Fibroblast of pulmonary artery (primary cell): ENCODE measurements around the gene ZFR.
"Not testable (repeated sequence)": the region's sequence is repeated elsewhere in the genome, so short reads cannot be mapped to it uniquely, and the experiment has no call there.

Source experiments
- DNase-seq: peaks from one replicate; pipeline ENCODE4 v3.0.0-alpha.2; 2010; ENCODE audit warnings: low read depth
- H3K4me3 ChIP-seq: replicated peaks from 2 replicates; pipeline ENCODE4 v1.5.1; 2011; ENCODE audit warnings: low read depth, mild to moderate bottlenecking, control low read depth, low read length, moderate library complexity
- TF ChIP-seq, protein P1 (sequence below): IDR thresholded peaks from 2 replicates; pipeline ENCODE4 v1.5.1; 2011; ENCODE audit warnings: mild to moderate bottlenecking, control low read depth, low read length, inconsistent platforms; ENCODE audit errors: missing control alignments

The ZFR gene

DNA sequence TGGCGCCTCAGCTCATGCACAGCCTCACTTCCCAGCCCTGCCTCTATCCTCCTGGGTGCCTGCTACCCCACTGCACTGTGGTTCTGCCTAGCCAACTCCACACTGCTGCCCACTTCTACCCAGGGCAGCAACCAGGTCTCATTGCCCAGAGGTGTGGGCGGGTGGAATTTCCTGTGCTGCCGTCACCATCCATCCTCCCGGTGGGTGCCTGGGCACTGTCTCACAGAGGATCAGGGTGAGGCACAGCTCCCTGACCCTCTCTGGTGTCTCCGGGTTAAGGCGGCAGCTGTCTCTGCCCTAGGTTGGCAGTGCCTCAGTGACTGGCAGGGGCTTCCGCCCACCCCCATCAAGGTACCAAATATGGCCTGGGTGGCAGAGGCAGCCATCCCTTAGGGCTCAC lies 127.5 kb downstream of the ZFR start:
- TF ChIP-seq, protein P1, sequence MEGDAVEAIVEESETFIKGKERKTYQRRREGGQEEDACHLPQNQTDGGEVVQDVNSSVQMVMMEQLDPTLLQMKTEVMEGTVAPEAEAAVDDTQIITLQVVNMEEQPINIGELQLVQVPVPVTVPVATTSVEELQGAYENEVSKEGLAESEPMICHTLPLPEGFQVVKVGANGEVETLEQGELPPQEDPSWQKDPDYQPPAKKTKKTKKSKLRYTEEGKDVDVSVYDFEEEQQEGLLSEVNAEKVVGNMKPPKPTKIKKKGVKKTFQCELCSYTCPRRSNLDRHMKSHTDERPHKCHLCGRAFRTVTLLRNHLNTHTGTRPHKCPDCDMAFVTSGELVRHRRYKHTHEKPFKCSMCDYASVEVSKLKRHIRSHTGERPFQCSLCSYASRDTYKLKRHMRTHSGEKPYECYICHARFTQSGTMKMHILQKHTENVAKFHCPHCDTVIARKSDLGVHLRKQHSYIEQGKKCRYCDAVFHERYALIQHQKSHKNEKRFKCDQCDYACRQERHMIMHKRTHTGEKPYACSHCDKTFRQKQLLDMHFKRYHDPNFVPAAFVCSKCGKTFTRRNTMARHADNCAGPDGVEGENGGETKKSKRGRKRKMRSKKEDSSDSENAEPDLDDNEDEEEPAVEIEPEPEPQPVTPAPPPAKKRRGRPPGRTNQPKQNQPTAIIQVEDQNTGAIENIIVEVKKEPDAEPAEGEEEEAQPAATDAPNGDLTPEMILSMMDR = no peak
- DNase-seq = no peak
- H3K4me3 ChIP-seq = no peak overlapping the region

DNA sequence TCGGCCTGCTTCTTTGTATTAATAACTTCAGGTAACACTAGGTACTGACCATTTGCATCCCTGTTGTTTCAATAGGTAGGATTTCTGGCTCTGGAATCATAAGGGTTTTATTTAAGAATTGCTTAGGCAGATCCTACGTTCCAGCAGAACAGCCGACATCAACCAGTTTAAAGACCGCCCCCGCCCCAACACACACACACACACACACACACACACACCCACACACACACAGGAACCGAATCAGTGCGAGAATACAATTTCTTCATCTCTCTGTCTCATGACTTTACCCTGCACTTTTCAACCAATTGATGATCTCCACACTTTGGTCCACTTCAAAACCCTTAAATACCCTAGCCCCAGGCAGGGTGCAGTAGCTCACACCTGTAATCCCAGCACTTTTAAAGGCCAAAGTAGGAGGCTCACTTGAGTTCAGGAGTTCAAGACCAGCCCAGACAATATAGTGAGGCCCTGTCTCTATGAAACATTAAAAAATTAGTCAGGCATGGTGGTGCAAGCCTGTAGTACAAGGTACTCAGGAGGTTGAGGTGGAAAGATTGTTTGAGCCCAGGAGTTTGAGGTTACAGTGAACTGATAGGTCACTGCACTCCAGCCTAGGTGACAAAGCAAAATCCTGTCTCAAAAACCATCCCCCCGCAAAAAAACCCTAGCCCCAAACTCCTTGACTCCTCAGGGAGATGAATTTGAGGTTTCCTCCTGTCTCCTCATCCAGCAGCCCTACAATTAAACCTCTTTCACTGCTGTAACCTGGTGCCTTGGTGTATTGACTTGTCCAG lies 129.1 kb downstream of the ZFR start:
- no peak overlapping the region for H3K4me3 ChIP-seq
- no peak for DNase-seq
- TF ChIP-seq, protein P1 = no peak

DNA sequence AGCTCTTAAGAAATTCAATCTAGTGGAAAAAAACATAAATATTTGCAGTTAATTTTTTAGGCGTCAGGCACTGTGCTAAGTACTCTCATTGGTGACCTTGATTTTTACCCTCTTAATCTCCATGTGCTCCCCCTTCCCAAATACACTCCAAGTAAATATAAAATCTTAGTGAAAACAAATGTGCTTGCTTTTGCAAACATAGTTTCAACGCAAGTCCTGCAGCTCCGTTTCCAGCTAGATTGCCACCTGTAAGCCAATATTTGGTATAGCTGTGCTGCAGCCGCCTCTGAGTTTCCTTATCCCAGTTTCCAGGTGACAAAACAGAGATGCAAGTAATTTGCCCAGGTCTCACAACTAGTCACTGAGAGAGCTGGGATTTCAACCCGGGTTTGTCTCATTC lies 129.9 kb downstream of the ZFR start:
- no peak overlapping the region for H3K4me3 ChIP-seq
- TF ChIP-seq, protein P1 = no peak
- no peak for DNase-seq

DNA sequence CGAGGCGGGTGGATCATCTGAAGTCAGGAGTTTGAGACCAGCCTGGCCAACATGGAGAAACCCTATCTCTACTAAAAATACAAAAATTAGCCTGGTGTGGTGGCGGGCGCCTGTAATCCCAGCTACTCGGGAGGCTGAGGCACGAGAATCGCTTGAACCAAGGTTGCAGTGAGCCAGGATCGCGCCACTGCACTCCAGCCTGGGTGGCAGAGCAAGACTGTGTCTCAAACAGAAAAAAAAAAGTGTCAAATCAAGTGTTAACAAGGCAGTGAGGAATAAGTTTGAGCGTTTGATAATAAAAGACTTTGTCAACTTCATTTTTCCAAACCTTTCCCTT lies 130.4 kb downstream of the ZFR start:
- not testable (repeated sequence) for DNase-seq

DNA sequence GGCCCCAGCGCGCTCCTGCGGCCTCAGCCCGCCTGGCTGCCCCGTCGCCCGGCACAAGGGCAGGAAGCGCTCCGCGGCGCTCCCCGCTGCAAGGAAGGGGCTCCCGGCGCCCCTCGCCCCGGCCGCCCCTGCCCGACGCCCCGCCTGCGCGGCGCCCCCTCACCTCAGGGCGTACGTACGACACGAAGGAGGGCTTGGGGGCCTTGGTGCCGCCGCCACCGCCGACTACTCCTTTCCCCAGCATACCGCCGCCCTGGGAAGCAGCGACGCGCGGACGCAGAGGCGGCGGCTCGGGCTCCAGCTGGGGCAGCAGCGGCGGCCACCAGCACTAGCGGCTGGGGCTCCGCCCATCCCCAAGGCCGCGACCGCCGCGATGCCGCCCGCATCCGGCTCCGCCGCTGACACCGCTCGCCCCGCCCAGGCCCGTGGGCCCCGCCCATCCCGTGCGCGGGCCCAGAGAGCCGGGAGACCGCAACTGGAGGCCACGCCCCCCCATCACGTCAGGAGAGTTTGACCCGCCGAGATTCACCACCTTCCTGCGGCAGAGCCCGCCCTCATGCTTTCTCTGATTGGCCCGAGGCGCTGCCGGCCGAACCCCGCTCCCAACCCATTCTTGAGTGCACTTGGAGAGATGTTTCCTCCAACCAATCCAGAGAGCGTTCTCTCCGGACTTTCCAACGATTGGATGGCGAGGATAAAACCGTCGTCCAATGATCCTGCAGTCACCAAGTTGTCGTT lies 131.8 kb downstream of the ZFR start, which contains the start of gene MTMR12:
Gene MTMR12 (minus strand): TSS at position 345 of the 738 bp plus-strand sequence. CDS start 101 bp downstream, at position 244.
- H3K4me3 ChIP-seq = peak within 1 kb of the TSS; percentile 75
- DNase-seq = peak; percentile 99
- TF ChIP-seq, protein P1 = no peak

More for the DNA sequence above, 130.4 kb downstream of the ZFR start:
- H3K4me3 ChIP-seq = not testable (repeated sequence)

DNA sequence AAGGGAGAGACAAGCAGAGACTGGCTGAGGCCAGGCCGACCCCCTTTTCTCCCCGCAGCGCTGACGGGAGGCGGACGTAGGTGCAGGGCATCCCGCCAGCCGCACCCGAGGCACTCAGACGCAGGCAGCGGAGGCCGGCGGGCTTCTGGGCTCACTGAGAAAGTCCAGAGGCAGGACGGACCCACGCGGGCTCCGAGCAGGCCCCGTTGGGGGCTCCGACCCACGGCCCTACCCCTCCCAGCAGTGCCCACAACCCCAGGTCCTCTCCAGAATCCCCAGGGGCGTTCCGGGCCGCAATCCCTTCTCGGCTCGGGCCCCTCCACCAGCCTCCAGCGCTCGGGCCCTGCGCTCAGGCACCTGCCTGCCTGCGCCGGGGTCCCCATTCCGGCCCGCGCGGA lies 132.3 kb downstream of the ZFR start:
- peak; percentile 77 for DNase-seq
- H3K4me3 ChIP-seq = peak overlapping the region; percentile 75
- TF ChIP-seq, protein P1 = no peak

DNA sequence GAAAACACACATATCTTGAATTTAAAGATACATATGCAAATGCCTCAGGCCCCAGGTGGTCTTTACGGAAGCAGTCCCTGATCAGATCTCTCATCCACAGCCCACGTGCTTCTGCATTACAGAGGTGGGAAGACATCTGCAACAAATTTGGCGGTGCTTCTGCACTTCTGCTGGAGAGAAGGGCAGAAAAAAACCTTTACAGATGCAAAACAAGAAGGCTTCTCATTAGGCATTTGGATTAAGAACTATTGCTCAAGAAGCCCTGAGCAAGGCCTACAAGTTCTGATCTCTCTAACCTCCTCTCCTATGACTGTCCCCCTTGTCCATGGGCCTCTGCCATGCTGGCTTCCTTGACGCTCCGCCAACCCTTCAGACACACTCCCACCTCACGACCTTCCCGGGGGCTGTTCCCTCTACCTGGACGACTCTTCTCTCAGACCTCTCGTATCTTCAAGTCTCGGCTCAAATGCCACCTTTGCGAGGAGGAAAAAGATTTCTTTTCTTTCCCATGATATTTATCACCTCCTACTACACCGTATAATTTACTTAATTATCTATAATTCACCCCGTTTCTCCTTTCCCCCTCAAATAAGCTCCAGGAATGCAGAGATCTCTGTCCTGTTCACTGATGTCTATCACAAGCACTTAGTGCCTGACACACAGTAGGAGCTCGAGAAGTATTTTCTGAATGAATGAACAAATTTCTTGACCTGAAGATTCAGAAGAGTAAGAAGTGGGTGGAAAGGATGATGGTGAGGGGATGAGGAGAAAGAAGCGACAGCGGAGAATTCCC lies 132.9 kb downstream of the ZFR start:
- peak; percentile 11 for DNase-seq
- TF ChIP-seq, protein P1 = no peak
- H3K4me3 ChIP-seq = peak overlapping the region; percentile 75
